Endothelial cell of umbilical vein (primary cell): ENCODE measurements around the gene KCP. TPM values are rescaled to one million over a fixed set of nuclear protein-coding genes. Genes with fewer than 3 reads are reported as not detected.

ENCODE experiments used
- BruUV-seq: library from RNA; stranded (reverse); fragments of 400-500 nt; replicated peaks from 2 replicates; lab custom pipeline; 2021; lab: Mats Ljungman, UMichigan
- CTCF ChIA-PET: fragments of 300-600, 350-600 bp; sonication (Branson Sonifier 250); formaldehyde crosslinking; loops from one replicate; lab custom pipeline; 2021; ENCODE audit warnings: antibody characterized with exemption, inconsistent platforms; lab: Charles Lee
- POLR2A ChIA-PET: fragments of 300-600, 350-600 bp; sonication (Branson Sonifier 250); formaldehyde crosslinking; loops from one replicate; lab custom pipeline; 2021; ENCODE audit warnings: antibody characterized with exemption, inconsistent platforms; lab: Charles Lee
- DNase-seq: peaks from one replicate; pipeline ENCODE4 v3.0.0-alpha.2; 2011; ENCODE audit warnings: low read depth, low spot score
- FAIRE-seq: peaks from 2 replicates; lab custom pipeline; 2011; peaks lifted over from hg19 to GRCh38; lab: Jason Lieb, UNC
- H2AFZ ChIP-seq: 2 replicates; pipeline ENCODE4 v1.6.0; 2012; ENCODE audit warnings: low read depth, low read length, control low read depth, inconsistent platforms
- H3K27ac ChIP-seq: 2 replicates; pipeline ENCODE4 v1.5.1; 2011; ENCODE audit warnings: low read depth, mild to moderate bottlenecking, control low read depth, low read length, moderate library complexity; ENCODE audit not compliant: insufficient read depth
- H3K27me3 ChIP-seq, 2 experiments: 2 replicates each; pipeline versions ENCODE4 v1.6.0 to v1.6.1; 2011; ENCODE audit warnings: low read length in 2 of 2, mixed read lengths in 1 of 2; ENCODE audit not compliant: control insufficient read depth in 2 of 2, insufficient read depth in 2 of 2
- H3K36me3 ChIP-seq, 2 experiments: 2 replicates in 1 of 2; 3 replicates in 1 of 2; pipeline ENCODE4 v1.5.1; 2011; ENCODE audit warnings: low read length in 2 of 2, mild to moderate bottlenecking in 1 of 2, moderate library complexity in 1 of 2; ENCODE audit not compliant: control insufficient read depth in 2 of 2, insufficient read depth in 2 of 2; ENCODE audit errors: extremely low read depth in 1 of 2
- H3K4me1 ChIP-seq: 3 replicates; pipeline ENCODE4 v1.5.1; 2011; ENCODE audit warnings: mild to moderate bottlenecking, low read length; ENCODE audit not compliant: control insufficient read depth, insufficient read depth; ENCODE audit errors: extremely low read depth
- H3K4me2 ChIP-seq: 2 replicates; pipeline ENCODE4 v1.6.1; 2011; ENCODE audit warnings: low read length, control low read depth, mixed read lengths; ENCODE audit not compliant: insufficient read depth
- H3K4me3 ChIP-seq, 3 experiments: fragments of 200-600 bp in 1 of 3; sonication (generic), shearing (Covaris generic) in 1 of 3; replicated peaks in 1 of 3; 2 replicates each; pipeline ENCODE4 v1.5.1; 2011 to 2016; ENCODE audit warnings: control low read depth in 3 of 3, low read length in 3 of 3, mild to moderate bottlenecking in 2 of 3, inconsistent platforms in 1 of 3, low read depth in 1 of 3, moderate library complexity in 1 of 3; ENCODE audit not compliant: insufficient read depth in 1 of 3
- H3K79me2 ChIP-seq: 2 replicates; pipeline ENCODE4 v1.6.0; 2012; ENCODE audit warnings: low read length, inconsistent platforms; ENCODE audit not compliant: control insufficient read depth, insufficient read depth
- H3K9ac ChIP-seq: replicated peaks from 2 replicates; pipeline ENCODE3; 2011; ENCODE audit warnings: low read length, control low read depth; ENCODE audit not compliant: insufficient read depth; ENCODE audit errors: extremely low read depth
- H3K9me1 ChIP-seq: replicated peaks from 3 replicates; pipeline ENCODE4 v1.6.0; 2011; ENCODE audit warnings: mild to moderate bottlenecking, low read length; ENCODE audit not compliant: control insufficient read depth, insufficient read depth; ENCODE audit errors: extremely low read depth
- H3K9me3 ChIP-seq: replicated peaks from 2 replicates; pipeline ENCODE4 v1.5.1; 2012; ENCODE audit warnings: low read length, inconsistent platforms; ENCODE audit not compliant: control insufficient read depth, insufficient read depth
- H4K20me1 ChIP-seq: replicated peaks from 2 replicates; pipeline ENCODE3; 2011; ENCODE audit warnings: mild to moderate bottlenecking, low read length; ENCODE audit not compliant: control insufficient read depth, insufficient read depth; ENCODE audit errors: extremely low read depth
- CTCF ChIP-seq, 2 donors: IDR thresholded peaks; 1 replicate in 1 of 2; 2 replicates in 1 of 2; pipeline ENCODE4 v1.5.1; 2011; ENCODE audit warnings: low read length in 2 of 2, mild to moderate bottlenecking in 2 of 2, moderate library complexity in 2 of 2, control low read depth in 1 of 2, inconsistent platforms in 1 of 2, low read depth in 1 of 2; ENCODE audit not compliant: insufficient read depth in 1 of 2; ENCODE audit errors: extremely low read depth in 1 of 2
- EZH2 ChIP-seq: IDR thresholded peaks from 2 replicates; pipeline ENCODE4 v1.6.1; 2012; ENCODE audit warnings: borderline replicate concordance, low read depth, mild to moderate bottlenecking, moderate library complexity, low read length, inconsistent platforms; ENCODE audit not compliant: severe bottlenecking
- FOS ChIP-seq: IDR thresholded peaks from 2 replicates; pipeline ENCODE4 v1.6.1; 2011; ENCODE audit warnings: mild to moderate bottlenecking, low read length, moderate library complexity, borderline replicate concordance; ENCODE audit not compliant: insufficient read depth
- JUN ChIP-seq: IDR thresholded peaks from 2 replicates; pipeline ENCODE4 v1.6.1; 2011; ENCODE audit warnings: borderline replicate concordance, low read depth; ENCODE audit not compliant: insufficient read length, insufficient read depth
- MAX ChIP-seq: IDR thresholded peaks from 2 replicates; pipeline ENCODE4 v1.6.1; 2011; ENCODE audit not compliant: insufficient read depth, insufficient read length
- MYC ChIP-seq: IDR thresholded peaks from one replicate; pipeline ENCODE4 v1.6.1; 2011; ENCODE audit warnings: mild to moderate bottlenecking, low read depth, low read length
- POLR2A ChIP-seq: IDR thresholded peaks from 2 replicates; pipeline ENCODE4 v1.6.1; 2012; ENCODE audit warnings: low read depth, mild to moderate bottlenecking, control low read depth, low read length
- POLR2AphosphoS5 ChIP-seq: IDR thresholded peaks from 2 replicates; pipeline ENCODE4 v1.6.1; 2012; ENCODE audit warnings: low read depth, mild to moderate bottlenecking, control low read depth, low read length, moderate library complexity; ENCODE audit not compliant: insufficient read depth
- dilution Hi-C: fragments of 300-500 bp; cut with MboI; formaldehyde crosslinking; loops from one replicate; pipeline ENCODE4 v1.15.0; 2019; ENCODE audit warnings: low sequenced_read_pairs; ENCODE audit not compliant: extremely low pct_ligation_motif_present
- intact Hi-C: fragments of 100-400 bp; cut with micrococcal nuclease; formaldehyde crosslinking; loops from one replicate; pipeline ENCODE4 v1.10.0; 2022
- polyA plus RNA-seq, 4 experiments: library from polyadenylated mRNA; depleted of rRNA in 3 of 4; stranded (reverse) in 3 of 4; unstranded in 1 of 4; fragments of >200 nt; gene quantifications; 2 replicates each; pipeline versions ENCODE4 v1.2.1 to v1.2.3, GENCODE V29; 2011 to 2012; ENCODE audit warnings: missing spikeins in 1 of 4
- total RNA-seq: library from RNA; stranded (reverse); gene quantifications from 2 replicates; pipeline ENCODE4 v1.2.3, GENCODE V29; 2021

KCP gene
- total and polyA plus RNA-seq, 2 donors (not counting 3 experiments of a cell fraction or from before 2014, with no cell fraction given), result not detected

- no TSS peak for BruUV-seq
- DNase-seq (no peak), FAIRE-seq (no peak)
- Histone ChIP-seq H3K9me3 (no peaks in the 10 kb centered on the region), H4K20me1 (no peaks in the 10 kb centered on the region), H2AFZ (no peak overlapping the region), H3K79me2 (no peaks in the 10 kb centered on the region), H3K27me3 (peaks cover 50 to 55% of the 10 kb centered on the region in 2 experiments), H3K36me3 (no peaks in the 10 kb centered on the region), H3K27ac (no peak overlapping the region), H3K4me2 (no peak overlapping the region), H3K9ac (no peak overlapping the region), H3K4me1 (peaks cover 5% of the 10 kb centered on the region), H3K9me1 (no peaks in the 10 kb centered on the region), H3K4me3 (no peak overlapping the region)
- ChIA-PET CTCF (interaction anchor here (0.8 to 4.7 kb wide), 4 partner anchors 31 to 252 kb away, joined by 3 to 25 read pairs (median 4); no protein-coding TSS in a partner anchor), POLR2A (no interaction called here)
- no peak for TF ChIP-seq MYC
- no peak for TF ChIP-seq MAX
- no peak for TF ChIP-seq POLR2AphosphoS5
- TF ChIP-seq POLR2A, result no peak
- TF ChIP-seq EZH2, result no peak
- TF ChIP-seq CTCF (IDR thresholded peaks at IDR 0.05; ENCODE audit: extremely low read depth in 1 of 2, insufficient read depth in 1 of 2, low read depth in 1 of 2, low read length in 2 of 2), result no peak
- no peak for TF ChIP-seq FOS
- no peak for TF ChIP-seq JUN
- dilution Hi-C loops, result no loop called here
- intact Hi-C loops, result no loop called here
Observed at GRCh38 chr7:128911423-128912031, 1.0 kb upstream of the KCP start.
